PC-3 (cell line): Measurements from ENCODE around the gene PCDHGC4.

Source experiments
- EZH2 ChIP-seq: fragments of 300-600 bp; sonication (generic); IDR thresholded peaks from one replicate; pipeline ENCODE4 v1.6.1; 2017; ENCODE audit warnings: antibody characterized with exemption, mild to moderate bottlenecking, low read length; ENCODE audit not compliant: unreplicated experiment
- EZH2phosphoT487 ChIP-seq: fragments of 300-600 bp; sonication (generic); IDR thresholded peaks from 2 replicates; pipeline ENCODE4 v1.6.1; 2018; ENCODE audit warnings: mild to moderate bottlenecking, antibody characterized with exemption, low read length, borderline replicate concordance
- TF ChIP-seq, protein P1 (sequence below): fragments of 300-600 bp; sonication (generic); conservative IDR thresholded peaks from 2 replicates; pipeline ENCODE4 v1.5.1; 2017; ENCODE audit warnings: antibody characterized with exemption, low read depth, mild to moderate bottlenecking, low read length

DNA sequence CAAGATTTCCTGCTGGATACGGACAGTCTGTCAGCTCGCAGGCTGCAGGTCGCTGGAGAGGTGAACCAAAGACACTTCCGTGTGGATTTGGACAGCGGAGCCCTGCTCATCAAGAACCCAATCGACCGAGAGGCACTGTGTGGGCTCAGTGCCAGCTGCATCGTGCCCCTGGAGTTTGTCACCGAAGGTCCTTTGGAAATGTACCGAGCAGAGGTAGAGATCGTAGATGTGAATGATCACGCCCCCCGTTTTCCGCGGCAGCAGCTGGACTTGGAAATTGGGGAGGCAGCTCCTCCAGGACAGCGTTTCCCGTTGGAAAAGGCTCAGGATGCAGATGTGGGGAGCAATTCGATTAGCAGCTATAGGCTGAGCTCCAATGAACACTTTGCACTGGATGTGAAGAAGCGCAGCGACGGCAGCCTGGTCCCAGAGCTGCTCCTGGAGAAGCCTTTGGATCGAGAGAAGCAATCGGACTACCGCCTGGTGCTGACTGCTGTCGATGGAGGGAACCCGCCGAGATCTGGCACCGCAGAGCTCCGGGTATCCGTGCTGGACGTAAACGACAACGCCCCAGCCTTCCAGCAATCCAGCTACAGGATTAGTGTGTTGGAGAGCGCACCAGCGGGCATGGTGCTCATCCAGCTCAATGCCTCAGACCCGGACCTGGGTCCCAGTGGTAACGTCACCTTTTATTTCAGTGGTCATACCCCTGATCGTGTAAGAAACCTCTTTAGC is 658 bp downstream of the PCDHGC4 start:
- TF ChIP-seq EZH2phosphoT487 (no peak), EZH2 (no peak)
- TF ChIP-seq, protein P1, sequence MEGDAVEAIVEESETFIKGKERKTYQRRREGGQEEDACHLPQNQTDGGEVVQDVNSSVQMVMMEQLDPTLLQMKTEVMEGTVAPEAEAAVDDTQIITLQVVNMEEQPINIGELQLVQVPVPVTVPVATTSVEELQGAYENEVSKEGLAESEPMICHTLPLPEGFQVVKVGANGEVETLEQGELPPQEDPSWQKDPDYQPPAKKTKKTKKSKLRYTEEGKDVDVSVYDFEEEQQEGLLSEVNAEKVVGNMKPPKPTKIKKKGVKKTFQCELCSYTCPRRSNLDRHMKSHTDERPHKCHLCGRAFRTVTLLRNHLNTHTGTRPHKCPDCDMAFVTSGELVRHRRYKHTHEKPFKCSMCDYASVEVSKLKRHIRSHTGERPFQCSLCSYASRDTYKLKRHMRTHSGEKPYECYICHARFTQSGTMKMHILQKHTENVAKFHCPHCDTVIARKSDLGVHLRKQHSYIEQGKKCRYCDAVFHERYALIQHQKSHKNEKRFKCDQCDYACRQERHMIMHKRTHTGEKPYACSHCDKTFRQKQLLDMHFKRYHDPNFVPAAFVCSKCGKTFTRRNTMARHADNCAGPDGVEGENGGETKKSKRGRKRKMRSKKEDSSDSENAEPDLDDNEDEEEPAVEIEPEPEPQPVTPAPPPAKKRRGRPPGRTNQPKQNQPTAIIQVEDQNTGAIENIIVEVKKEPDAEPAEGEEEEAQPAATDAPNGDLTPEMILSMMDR = no peak
